ENCODE results near the gene AP1G2. TPM values are rescaled to one million over a fixed set of nuclear protein-coding genes. Genes with fewer than 3 reads are reported as not detected.

Gene AP1G2
- polyA plus RNA-seq, 1 of the 3 experiments (the other 2 are of a cell fraction): 88.3 TPM

- no peak for TF ChIP-seq CTCF (IDR thresholded peaks at IDR 0.05)
- no peak for TF ChIP-seq NFIC (IDR thresholded peaks at IDR 0.05; ENCODE audit: borderline replicate concordance)
- no peak for TF ChIP-seq IRF3 (IDR thresholded peaks at IDR 0.05; ENCODE audit: low read depth, low read length)
- no peak for TF ChIP-seq REST (IDR thresholded peaks at IDR 0.05; ENCODE audit: low read depth, low read length)
- no peak for TF ChIP-seq TAF1 (IDR thresholded peaks at IDR 0.05; ENCODE audit: borderline replicate concordance, low read depth, low read length)
- TF ChIP-seq POLR2AphosphoS5 (IDR thresholded peaks at IDR 0.05; ENCODE audit: low read depth, low read length): no peak
Measured at GRCh38 chr14:23546450-23547035, 21.0 kb downstream of the AP1G2 start (continued).

GRCh38 chr14:23545740-23546365 is 21.7 kb downstream of the AP1G2 start:
- ChIA-PET CTCF (interaction anchor here (0.9 to 11.3 kb wide), 4 partner anchors 15 to 66 kb away, joined by 3 to 276 read pairs (median 46); no protein-coding TSS in a partner anchor), POLR2A (interaction anchor here (1.0 kb wide), 1 partner anchor 8 kb away, joined by 3 read pairs; no protein-coding TSS in a partner anchor)
- Histone ChIP-seq H4K20me1 (ENCODE audit: insufficient read depth) (no peaks in the 10 kb centered on the region), H3K27me3 (ENCODE audit: insufficient read depth) (no peaks in the 10 kb centered on the region), H2AFZ (ENCODE audit: low read depth) (no peak overlapping the region), H3K4me1 (ENCODE audit: control insufficient read depth in 1 of 2, insufficient read depth in 2 of 2, low read depth in 1 of 2, low read length in 1 of 2) (peaks cover 0 to 25% of the 10 kb centered on the region in 2 experiments; a peak in 2 of 4 replicates), H3K79me2 (ENCODE audit: insufficient read depth) (no peaks in the 10 kb centered on the region), H3K36me3 (replicated peaks in 1 of 2; ENCODE audit: control insufficient read depth in 1 of 2, insufficient read depth in 2 of 2, low read length in 1 of 2) (peaks cover 0 to 6% of the 10 kb centered on the region in 2 experiments), H3F3A (replicated peaks; ENCODE audit: insufficient read depth) (no peaks in the 10 kb centered on the region), H3K9me3 (no peaks in the 10 kb centered on the region), H3K9me2 (no peaks in the 10 kb centered on the region), H3K9ac (no peak overlapping the region), H3K4me2 (no peak overlapping the region), H3K4me3 (ENCODE audit: low read depth in 2 of 2, low read length in 1 of 2) (no peak overlapping the region), H3K27ac (ENCODE audit: low read depth in 2 of 2, low read length in 1 of 2) (no peak overlapping the region)
- DNase-seq: no peak
- 86% methylated on average over 4 of the region's 4 CpGs for WGBS (ENCODE audit: low lambda C conversion rate)
- TF ChIP-seq FOSL2 (IDR thresholded peaks at IDR 0.05; ENCODE audit: borderline replicate concordance, low read depth): no peak
- no peak for TF ChIP-seq RCOR1 (IDR thresholded peaks at IDR 0.05; ENCODE audit: low read length)
- no peak for TF ChIP-seq MEF2A (IDR thresholded peaks at IDR 0.05; ENCODE audit: borderline replicate concordance, low read depth)
- no peak for TF ChIP-seq CHD2 (IDR thresholded peaks at IDR 0.05; ENCODE audit: low read length, partially characterized antibody)
- no peak for TF ChIP-seq EP300 (IDR thresholded peaks at IDR 0.05; ENCODE audit: borderline replicate concordance in 1 of 2, low read depth in 1 of 2, low read length in 1 of 2)
- TF ChIP-seq SIN3A (IDR thresholded peaks at IDR 0.05; ENCODE audit: borderline replicate concordance, low read depth, low read length): no peak
- TF ChIP-seq USF2 (IDR thresholded peaks at IDR 0.05; ENCODE audit: borderline replicate concordance, low read depth, low read length): no peak
- TF ChIP-seq YY1 (IDR thresholded peaks at IDR 0.05; ENCODE audit: low read depth): no peak
- no peak for TF ChIP-seq USF1 (IDR thresholded peaks at IDR 0.05; ENCODE audit: borderline replicate concordance, low read depth)
- no peak for TF ChIP-seq ELF1 (IDR thresholded peaks at IDR 0.05)
- TF ChIP-seq TAF1 (IDR thresholded peaks at IDR 0.05; ENCODE audit: borderline replicate concordance, low read depth, low read length): no peak
- TF ChIP-seq IRF3 (IDR thresholded peaks at IDR 0.05; ENCODE audit: low read depth, low read length): no peak
